Measurements from ENCODE around the gene RAMP3. TPM values are rescaled to one million over a fixed set of nuclear protein-coding genes. Genes with fewer than 3 reads are reported as not detected.
"Not testable (repeated sequence)": the region's sequence is repeated elsewhere in the genome, so short reads cannot be mapped to it uniquely, and the experiment has no call there.

RAMP3 gene
- total RNA-seq, 1 donor from 2014 or later: not detected

GRCh38 chr7:45202625-45203024 is 45.0 kb downstream of the RAMP3 start:
- peaks cover 16% of the 10 kb centered on the region for H3K4me1 Mint-ChIP-seq (ENCODE audit: low read depth, unreplicated experiment)
- H3K4me3 Mint-ChIP-seq (ENCODE audit: unreplicated experiment): no peak overlapping the region

GRCh38 chr7:45203036-45203435 is 45.4 kb downstream of the RAMP3 start:
- no peaks in the 10 kb centered on the region for H3K36me3 Mint-ChIP-seq (ENCODE audit: unreplicated experiment)
- no peak overlapping the region for H3K4me3 Mint-ChIP-seq (ENCODE audit: unreplicated experiment)
- DNase-seq: no peak
- peaks cover 2% of the 10 kb centered on the region for H3K27me3 Mint-ChIP-seq (ENCODE audit: unreplicated experiment)
- H3K9me3 Mint-ChIP-seq (ENCODE audit: unreplicated experiment): no peaks in the 10 kb centered on the region
- TF ChIP-seq, protein P1, sequence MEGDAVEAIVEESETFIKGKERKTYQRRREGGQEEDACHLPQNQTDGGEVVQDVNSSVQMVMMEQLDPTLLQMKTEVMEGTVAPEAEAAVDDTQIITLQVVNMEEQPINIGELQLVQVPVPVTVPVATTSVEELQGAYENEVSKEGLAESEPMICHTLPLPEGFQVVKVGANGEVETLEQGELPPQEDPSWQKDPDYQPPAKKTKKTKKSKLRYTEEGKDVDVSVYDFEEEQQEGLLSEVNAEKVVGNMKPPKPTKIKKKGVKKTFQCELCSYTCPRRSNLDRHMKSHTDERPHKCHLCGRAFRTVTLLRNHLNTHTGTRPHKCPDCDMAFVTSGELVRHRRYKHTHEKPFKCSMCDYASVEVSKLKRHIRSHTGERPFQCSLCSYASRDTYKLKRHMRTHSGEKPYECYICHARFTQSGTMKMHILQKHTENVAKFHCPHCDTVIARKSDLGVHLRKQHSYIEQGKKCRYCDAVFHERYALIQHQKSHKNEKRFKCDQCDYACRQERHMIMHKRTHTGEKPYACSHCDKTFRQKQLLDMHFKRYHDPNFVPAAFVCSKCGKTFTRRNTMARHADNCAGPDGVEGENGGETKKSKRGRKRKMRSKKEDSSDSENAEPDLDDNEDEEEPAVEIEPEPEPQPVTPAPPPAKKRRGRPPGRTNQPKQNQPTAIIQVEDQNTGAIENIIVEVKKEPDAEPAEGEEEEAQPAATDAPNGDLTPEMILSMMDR (IDR thresholded peaks at IDR 0.05; ENCODE audit: partially characterized antibody, unreplicated experiment): no peak
- no peak overlapping the region for H3K27ac Mint-ChIP-seq (ENCODE audit: unreplicated experiment)
- H3K4me1 Mint-ChIP-seq (ENCODE audit: low read depth, unreplicated experiment): peaks cover 16% of the 10 kb centered on the region

More at GRCh38 chr7:45202625-45203024, 45.0 kb downstream of the RAMP3 start:
- no peaks in the 10 kb centered on the region for H3K36me3 Mint-ChIP-seq (ENCODE audit: unreplicated experiment)
- DNase-seq: no peak
- TF ChIP-seq, protein P1 (IDR thresholded peaks at IDR 0.05; ENCODE audit: partially characterized antibody, unreplicated experiment): no peak
- H3K27me3 Mint-ChIP-seq (ENCODE audit: unreplicated experiment): peaks cover 2% of the 10 kb centered on the region
- no peak overlapping the region for H3K27ac Mint-ChIP-seq (ENCODE audit: unreplicated experiment)
- H3K9me3 Mint-ChIP-seq (ENCODE audit: unreplicated experiment): no peaks in the 10 kb centered on the region

GRCh38 chr7:45203459-45203858 is 45.9 kb downstream of the RAMP3 start:
- H3K4me3 Mint-ChIP-seq (ENCODE audit: unreplicated experiment): no peak overlapping the region
- H3K27ac Mint-ChIP-seq (ENCODE audit: unreplicated experiment): no peak overlapping the region
- H3K27me3 Mint-ChIP-seq (ENCODE audit: unreplicated experiment): peaks cover 2% of the 10 kb centered on the region
- DNase-seq: no peak
- peaks cover 16% of the 10 kb centered on the region for H3K4me1 Mint-ChIP-seq (ENCODE audit: low read depth, unreplicated experiment)
- H3K9me3 Mint-ChIP-seq (ENCODE audit: unreplicated experiment): no peaks in the 10 kb centered on the region
- no peaks in the 10 kb centered on the region for H3K36me3 Mint-ChIP-seq (ENCODE audit: unreplicated experiment)
- TF ChIP-seq, protein P1 (IDR thresholded peaks at IDR 0.05; ENCODE audit: partially characterized antibody, unreplicated experiment): no peak

DNA sequence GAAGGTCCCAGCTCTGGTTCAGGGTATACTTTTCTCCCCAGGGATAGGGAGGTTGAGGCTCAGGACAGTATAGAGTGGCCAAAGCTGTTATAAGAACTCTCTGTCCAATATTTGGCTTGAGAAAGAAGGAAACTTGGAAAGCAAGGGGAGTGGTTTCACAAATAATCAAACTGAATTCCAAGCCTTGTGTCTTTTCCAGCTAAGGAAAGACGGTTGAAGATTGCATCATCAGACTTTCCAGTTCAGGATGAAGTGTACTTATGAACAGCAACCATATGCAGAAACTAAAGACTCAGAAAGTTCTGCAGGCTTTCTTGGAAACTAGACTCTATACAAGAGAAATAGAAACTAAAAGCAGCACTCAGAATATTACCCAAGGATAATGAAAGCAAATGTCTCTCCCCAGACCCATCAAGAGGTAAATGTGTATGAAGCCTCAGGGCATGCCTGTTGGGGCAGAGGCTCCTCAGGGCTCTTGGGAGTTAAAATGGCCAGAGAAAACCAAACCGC is 46.4 kb downstream of the RAMP3 start:
- H3K36me3 Mint-ChIP-seq (ENCODE audit: unreplicated experiment): no peaks in the 10 kb centered on the region
- peaks cover 2% of the 10 kb centered on the region for H3K27me3 Mint-ChIP-seq (ENCODE audit: unreplicated experiment)
- no peaks in the 10 kb centered on the region for H3K9me3 Mint-ChIP-seq (ENCODE audit: unreplicated experiment)
- no peak overlapping the region for H3K27ac Mint-ChIP-seq (ENCODE audit: unreplicated experiment)
- H3K4me1 Mint-ChIP-seq (ENCODE audit: low read depth, unreplicated experiment): peaks cover 16% of the 10 kb centered on the region
- H3K4me3 Mint-ChIP-seq (ENCODE audit: unreplicated experiment): no peak overlapping the region
- TF ChIP-seq, protein P1 (IDR thresholded peaks at IDR 0.05; ENCODE audit: partially characterized antibody, unreplicated experiment): no peak
- DNase-seq: no peak

- not testable (repeated sequence) for H3K27me3 Mint-ChIP-seq (ENCODE audit: unreplicated experiment); H3K27ac Mint-ChIP-seq (ENCODE audit: unreplicated experiment); H3K36me3 Mint-ChIP-seq (ENCODE audit: unreplicated experiment); H3K4me3 Mint-ChIP-seq (ENCODE audit: unreplicated experiment); DNase-seq; H3K9me3 Mint-ChIP-seq (ENCODE audit: unreplicated experiment)
- peaks cover 16% of the 10 kb centered on the region for H3K4me1 Mint-ChIP-seq (ENCODE audit: low read depth, unreplicated experiment)
These were observed 48.7 kb downstream of the RAMP3 start for GRCh38 chr7:45206266-45206665.

GRCh38 chr7:45209909-45210308 is 52.3 kb downstream of the RAMP3 start:
- H3K4me1 Mint-ChIP-seq (ENCODE audit: low read depth, unreplicated experiment); H3K4me3 Mint-ChIP-seq (ENCODE audit: unreplicated experiment); H3K9me3 Mint-ChIP-seq (ENCODE audit: unreplicated experiment); H3K36me3 Mint-ChIP-seq (ENCODE audit: unreplicated experiment); H3K27ac Mint-ChIP-seq (ENCODE audit: unreplicated experiment); DNase-seq; H3K27me3 Mint-ChIP-seq (ENCODE audit: unreplicated experiment): not testable (repeated sequence)
